ENCODE data around the gene PGBD5. TPM values are rescaled to one million over a fixed set of nuclear protein-coding genes. Genes with fewer than 3 reads are reported as not detected.

PGBD5 gene
- total RNA-seq, 1 donor from 2014 or later, result 1.0 TPM

DNA sequence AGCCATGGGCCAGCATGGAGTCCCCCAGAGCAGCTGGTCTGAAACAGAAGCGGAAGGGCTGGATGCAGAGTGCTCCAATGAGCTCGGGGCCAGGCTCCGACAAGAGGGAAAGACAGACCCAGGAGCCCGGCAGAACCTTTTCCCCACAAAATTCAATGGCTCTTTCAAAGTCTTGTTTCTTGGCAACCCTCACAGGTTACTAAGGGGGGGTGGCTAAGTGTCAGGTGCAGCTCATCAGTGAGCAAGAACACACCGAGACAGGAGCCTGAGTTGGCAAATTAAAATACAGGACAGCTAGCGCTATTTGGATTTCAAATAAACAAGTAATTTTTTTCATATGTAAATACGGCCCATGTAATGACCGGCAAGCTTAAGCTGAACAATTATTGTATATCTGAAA is 27.3 kb downstream of the PGBD5 start:
- H3K27ac Mint-ChIP-seq (ENCODE audit: unreplicated experiment), result no peak overlapping the region
- H3K27me3 Mint-ChIP-seq (ENCODE audit: unreplicated experiment), result peaks cover 2% of the 10 kb centered on the region
- H3K4me1 Mint-ChIP-seq (ENCODE audit: unreplicated experiment), result peaks cover 15% of the 10 kb centered on the region
- H3K9me3 Mint-ChIP-seq (ENCODE audit: unreplicated experiment), result no peaks in the 10 kb centered on the region
- DNase-seq (ENCODE audit: extremely low spot score, unreplicated experiment), result no peak
- no peak overlapping the region for H3K4me3 Mint-ChIP-seq (ENCODE audit: unreplicated experiment)
- no peaks in the 10 kb centered on the region for H3K36me3 Mint-ChIP-seq (ENCODE audit: unreplicated experiment)
- no peak for TF ChIP-seq CTCF (IDR thresholded peaks at IDR 0.05)

GRCh38 chr1:230396966-230397365 is 29.2 kb downstream of the PGBD5 start:
- no peak for TF ChIP-seq CTCF (IDR thresholded peaks at IDR 0.05)
- no peak overlapping the region for H3K4me3 Mint-ChIP-seq (ENCODE audit: unreplicated experiment)
- H3K9me3 Mint-ChIP-seq (ENCODE audit: unreplicated experiment), result no peaks in the 10 kb centered on the region
- H3K27ac Mint-ChIP-seq (ENCODE audit: unreplicated experiment), result no peak overlapping the region
- DNase-seq (ENCODE audit: extremely low spot score, unreplicated experiment), result no peak
- H3K4me1 Mint-ChIP-seq (ENCODE audit: unreplicated experiment), result peaks cover 13% of the 10 kb centered on the region
- no peaks in the 10 kb centered on the region for H3K36me3 Mint-ChIP-seq (ENCODE audit: unreplicated experiment)
- peaks cover 10% of the 10 kb centered on the region for H3K27me3 Mint-ChIP-seq (ENCODE audit: unreplicated experiment)

DNA sequence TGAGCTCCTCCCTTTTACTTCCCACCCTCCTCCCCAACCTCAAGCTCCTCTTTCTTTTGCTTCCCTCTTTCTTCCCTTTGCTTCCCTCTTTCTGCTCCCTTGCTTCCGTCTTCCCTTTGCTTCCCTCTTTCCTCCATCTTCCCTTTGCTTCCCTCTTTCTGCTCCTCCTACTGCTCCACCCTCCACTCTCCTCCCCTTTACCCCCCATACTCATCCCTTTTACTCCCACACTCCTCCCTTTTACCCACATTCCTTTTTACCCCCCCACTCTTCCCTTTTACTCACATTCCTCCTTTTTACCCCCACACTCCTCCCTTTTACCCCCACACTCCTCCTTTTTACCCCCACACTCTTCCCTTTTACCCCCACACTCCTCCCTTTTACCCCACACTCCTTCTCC is 30.2 kb downstream of the PGBD5 start:
- TF ChIP-seq CTCF (IDR thresholded peaks at IDR 0.05), result no peak
- DNase-seq (ENCODE audit: extremely low spot score, unreplicated experiment), result no peak
- Mint-ChIP-seq H3K27me3 (ENCODE audit: unreplicated experiment) (peaks cover 15% of the 10 kb centered on the region), H3K27ac (ENCODE audit: unreplicated experiment) (no peak overlapping the region), H3K4me3 (ENCODE audit: unreplicated experiment) (no peak overlapping the region), H3K4me1 (ENCODE audit: unreplicated experiment) (peaks cover 2% of the 10 kb centered on the region), H3K9me3 (ENCODE audit: unreplicated experiment) (no peaks in the 10 kb centered on the region), H3K36me3 (ENCODE audit: unreplicated experiment) (no peaks in the 10 kb centered on the region)

- Mint-ChIP-seq H3K36me3 (ENCODE audit: unreplicated experiment) (no peaks in the 10 kb centered on the region), H3K27ac (ENCODE audit: unreplicated experiment) (no peak overlapping the region), H3K4me1 (ENCODE audit: unreplicated experiment) (no peaks in the 10 kb centered on the region), H3K27me3 (ENCODE audit: unreplicated experiment) (peaks cover 15% of the 10 kb centered on the region), H3K9me3 (ENCODE audit: unreplicated experiment) (no peaks in the 10 kb centered on the region), H3K4me3 (ENCODE audit: unreplicated experiment) (no peak overlapping the region)
- no peak for DNase-seq (ENCODE audit: extremely low spot score, unreplicated experiment)
- TF ChIP-seq CTCF (IDR thresholded peaks at IDR 0.05), result no peak
Measured at GRCh38 chr1:230394741-230395140, 31.4 kb downstream of the PGBD5 start.

- H3K4me1 Mint-ChIP-seq (ENCODE audit: unreplicated experiment), result no peaks in the 10 kb centered on the region
- H3K27ac Mint-ChIP-seq (ENCODE audit: unreplicated experiment), result no peak overlapping the region
- no peak overlapping the region for H3K4me3 Mint-ChIP-seq (ENCODE audit: unreplicated experiment)
- DNase-seq (ENCODE audit: extremely low spot score, unreplicated experiment), result no peak
- no peaks in the 10 kb centered on the region for H3K9me3 Mint-ChIP-seq (ENCODE audit: unreplicated experiment)
- TF ChIP-seq CTCF (IDR thresholded peaks at IDR 0.05), result no peak
- peaks cover 15% of the 10 kb centered on the region for H3K27me3 Mint-ChIP-seq (ENCODE audit: unreplicated experiment)
- no peaks in the 10 kb centered on the region for H3K36me3 Mint-ChIP-seq (ENCODE audit: unreplicated experiment)
Measured at GRCh38 chr1:230394134-230394533, 32.0 kb downstream of the PGBD5 start.
